ENCODE measurements around the gene FAM180B. TPM values are rescaled to one million over a fixed set of nuclear protein-coding genes. Genes with fewer than 3 reads are reported as not detected.

FAM180B gene
- total and polyA plus RNA-seq, 12 donors, result 0.16 to 0.38 (median 0.24) TPM; not detected in 9

DNA sequence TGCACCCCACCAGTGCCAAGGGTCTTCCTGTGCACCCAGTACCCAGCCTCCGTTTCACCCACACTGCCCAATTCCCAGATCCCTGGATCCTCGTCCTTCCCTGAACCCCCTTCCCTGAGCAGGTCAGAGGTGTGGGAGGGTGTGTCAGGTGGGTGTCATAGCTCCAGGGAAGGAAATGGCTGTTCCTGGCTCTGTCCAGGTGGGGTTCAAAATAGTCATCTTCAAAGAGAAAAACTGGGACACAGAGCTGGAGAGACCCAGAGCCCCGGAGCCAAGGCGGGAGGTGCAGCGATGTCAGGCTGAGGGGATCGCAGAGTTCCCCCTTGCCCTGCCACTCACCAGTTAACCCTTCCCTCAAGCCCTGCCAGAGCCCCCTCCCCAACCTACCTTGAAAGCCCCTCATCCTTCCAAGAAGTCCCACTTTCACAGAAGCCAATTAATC lies 7.0 kb downstream of the FAM180B start:
- no peak for DNase-seq
- TF ChIP-seq POLR2A (IDR thresholded peaks at IDR 0.05), result no peak
- Histone ChIP-seq H3K27me3 (peaks cover 19% of the 10 kb centered on the region), H3K9me3 (replicated peaks in 1 of 3) (no peaks in the 10 kb centered on the region), H3K4me3 (peak overlapping the region in 1 of 4 donors; percentile 59), H3K27ac (no peak overlapping the region), H3K4me1 (replicated peaks in 1 of 2) (peaks cover 9 to 12% of the 10 kb centered on the region in 2 donors), H3K36me3 (replicated peaks in 1 of 2) (no peaks in the 10 kb centered on the region)
- 4 to 13% (median 11%) methylated on average over 4 to 6 of the region's 6 CpGs for WGBS, 4 donors
- intact Hi-C loops (cut with DNase I), result no loop called here

DNA sequence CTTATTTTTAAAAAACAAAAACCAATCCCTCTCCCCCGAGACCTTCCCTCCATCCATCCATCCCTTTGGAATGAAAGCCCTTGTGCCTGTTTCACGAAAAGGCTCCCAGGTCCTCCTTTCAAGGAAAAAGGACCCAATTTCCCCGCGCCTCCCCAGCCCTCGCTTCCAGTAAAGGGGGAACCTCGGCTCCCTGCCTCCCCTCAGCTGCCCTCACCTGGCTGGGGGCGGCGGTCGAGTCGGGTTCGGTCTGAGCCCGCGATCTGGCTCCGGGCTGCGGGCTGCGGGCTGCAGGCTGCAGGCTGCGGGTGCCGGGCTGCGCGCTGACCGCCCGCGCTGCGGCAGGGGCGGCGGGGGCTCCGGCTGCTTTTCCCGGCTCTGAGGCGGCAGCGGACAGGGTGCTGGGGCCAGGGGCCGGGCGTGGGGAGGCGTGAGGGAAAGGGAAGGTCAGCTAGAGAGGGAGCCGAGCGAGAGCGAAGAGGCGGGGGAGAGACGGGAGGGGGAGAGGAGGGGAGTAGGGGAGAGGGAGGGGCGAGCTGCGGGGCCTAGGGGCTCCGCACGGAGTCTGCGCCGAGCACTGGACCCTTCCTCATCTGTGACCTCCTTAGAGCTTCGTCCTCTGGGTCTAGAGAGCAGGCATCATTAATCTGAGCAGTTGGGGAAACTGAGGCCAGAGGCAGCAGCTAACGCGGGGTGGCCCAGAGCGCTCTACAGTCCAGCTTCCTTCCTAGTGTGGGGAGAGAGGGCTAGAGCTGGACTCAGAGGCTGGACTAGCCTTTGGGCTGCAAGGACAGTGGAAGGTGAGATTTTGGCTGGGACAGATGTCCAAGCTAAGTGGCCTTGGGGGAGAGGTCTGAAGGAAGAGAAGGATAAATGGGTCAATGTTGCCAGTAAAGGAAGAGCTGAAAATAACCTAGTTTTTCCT lies 7.7 kb downstream of the FAM180B start, which contains the start of gene C1QTNF4:
TSS of gene C1QTNF4 (minus strand) at position 478 of the 922 bp plus-strand sequence. CDS start 3,601 bp downstream, outside the sequence.
- 2 to 9% (median 5%) methylated on average over 13 to 48 of the region's 48 CpGs for WGBS, 4 donors
- no peak for TF ChIP-seq POLR2A (IDR thresholded peaks at IDR 0.05)
- TF ChIP-seq, protein P1, sequence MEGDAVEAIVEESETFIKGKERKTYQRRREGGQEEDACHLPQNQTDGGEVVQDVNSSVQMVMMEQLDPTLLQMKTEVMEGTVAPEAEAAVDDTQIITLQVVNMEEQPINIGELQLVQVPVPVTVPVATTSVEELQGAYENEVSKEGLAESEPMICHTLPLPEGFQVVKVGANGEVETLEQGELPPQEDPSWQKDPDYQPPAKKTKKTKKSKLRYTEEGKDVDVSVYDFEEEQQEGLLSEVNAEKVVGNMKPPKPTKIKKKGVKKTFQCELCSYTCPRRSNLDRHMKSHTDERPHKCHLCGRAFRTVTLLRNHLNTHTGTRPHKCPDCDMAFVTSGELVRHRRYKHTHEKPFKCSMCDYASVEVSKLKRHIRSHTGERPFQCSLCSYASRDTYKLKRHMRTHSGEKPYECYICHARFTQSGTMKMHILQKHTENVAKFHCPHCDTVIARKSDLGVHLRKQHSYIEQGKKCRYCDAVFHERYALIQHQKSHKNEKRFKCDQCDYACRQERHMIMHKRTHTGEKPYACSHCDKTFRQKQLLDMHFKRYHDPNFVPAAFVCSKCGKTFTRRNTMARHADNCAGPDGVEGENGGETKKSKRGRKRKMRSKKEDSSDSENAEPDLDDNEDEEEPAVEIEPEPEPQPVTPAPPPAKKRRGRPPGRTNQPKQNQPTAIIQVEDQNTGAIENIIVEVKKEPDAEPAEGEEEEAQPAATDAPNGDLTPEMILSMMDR (IDR thresholded peaks at IDR 0.05), result no peak
- Histone ChIP-seq H3K9me3 (replicated peaks in 1 of 3) (no peaks in the 10 kb centered on the region), H3K4me1 (replicated peaks in 1 of 2) (peaks cover 9 to 12% of the 10 kb centered on the region in 2 donors), H3K36me3 (replicated peaks in 1 of 2) (no peaks in the 10 kb centered on the region), H3K27ac (no peak within 1 kb of the TSS), H3K27me3 (peaks cover 19% of the 10 kb centered on the region), H3K4me3 (peak within 1 kb of the TSS in 1 of 4 donors; percentile 59)
- no peak for DNase-seq
- intact Hi-C loops (cut with DNase I), result no loop called here

DNA sequence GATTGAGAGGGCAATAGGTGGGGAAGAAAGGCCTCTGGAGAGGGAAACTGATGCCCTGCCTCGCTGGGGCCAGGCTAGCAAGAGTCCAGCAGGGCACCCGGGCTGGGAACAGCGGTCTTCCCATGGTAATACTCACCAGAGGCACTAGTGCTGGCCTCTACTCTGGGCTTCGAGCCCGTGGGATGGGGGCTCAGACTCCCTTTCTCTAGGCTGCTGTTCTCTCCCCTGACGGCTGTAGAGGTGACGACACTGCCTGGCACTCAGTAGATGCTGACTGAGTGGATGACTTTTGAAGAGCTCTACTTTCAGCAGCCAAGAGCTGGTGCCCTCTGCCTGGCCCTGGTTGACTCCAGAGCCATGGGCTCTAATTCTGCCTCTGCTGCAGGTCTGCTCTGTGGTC lies 8.6 kb downstream of the FAM180B start:
- 60 to 76% (median 75%) methylated on average over 7 of the region's 7 CpGs for WGBS, 4 donors
- Histone ChIP-seq H3K27ac (no peak overlapping the region), H3K4me1 (replicated peaks in 1 of 2) (peaks cover 9 to 12% of the 10 kb centered on the region in 2 donors), H3K27me3 (peaks cover 12% of the 10 kb centered on the region), H3K9me3 (replicated peaks in 1 of 3) (no peaks in the 10 kb centered on the region), H3K36me3 (replicated peaks in 1 of 2) (no peaks in the 10 kb centered on the region), H3K4me3 (no peak overlapping the region)
- TF ChIP-seq, protein P1 (IDR thresholded peaks at IDR 0.05), result no peak
- no peak for TF ChIP-seq POLR2A (IDR thresholded peaks at IDR 0.05)
- intact Hi-C loops (cut with DNase I), result no loop called here
- DNase-seq, result no peak

DNA sequence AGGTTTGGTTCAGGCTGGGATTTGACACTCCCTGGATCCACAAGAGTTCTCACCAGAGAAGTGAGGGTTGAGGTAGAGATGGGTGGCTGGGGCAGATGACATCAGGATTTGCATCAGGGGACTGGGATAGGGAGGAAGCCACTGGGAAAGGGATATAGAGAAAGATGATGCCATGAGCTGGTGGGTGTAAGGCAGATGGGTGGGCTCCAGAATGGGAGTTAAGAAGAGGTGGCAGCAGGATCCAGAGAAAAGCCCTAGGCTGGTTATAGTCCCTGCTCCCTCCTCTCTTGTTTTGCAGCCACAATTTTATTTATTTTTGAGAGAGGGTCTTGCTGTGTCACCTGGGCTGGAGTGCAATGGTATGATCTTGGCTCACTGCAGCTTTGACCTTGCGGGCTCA lies 9.5 kb downstream of the FAM180B start:
- intact Hi-C loops (cut with DNase I), result no loop called here
- Histone ChIP-seq H3K27me3 (peaks cover 9% of the 10 kb centered on the region), H3K4me3 (no peak overlapping the region), H3K27ac (no peak overlapping the region), H3K9me3 (replicated peaks in 1 of 3) (no peaks in the 10 kb centered on the region), H3K36me3 (replicated peaks in 1 of 2) (no peaks in the 10 kb centered on the region), H3K4me1 (replicated peaks in 1 of 2) (peaks cover 9 to 12% of the 10 kb centered on the region in 2 donors)
- no peak for DNase-seq
- WGBS, 4 donors, result 83 to 100% (median 100%) methylated on average over 1 of the region's 1 CpG
- no peak for TF ChIP-seq POLR2A (IDR thresholded peaks at IDR 0.05)
- TF ChIP-seq, protein P1 (IDR thresholded peaks at IDR 0.05), result no peak

All from adrenal gland (tissue), 12 donors.